22Rv1 (cell line): ENCODE results near the gene LHPP.

Source experiments
- H3K27ac ChIP-seq: fragments of 450-650 bp; 2 replicates; pipeline ENCODE4 v1.5.1; 2017
- CTCF ChIP-seq: fragments of 450-650 bp; IDR thresholded peaks from 2 replicates; pipeline ENCODE4 v1.5.1; 2017; ENCODE audit warnings: mild to moderate bottlenecking
- ZFX ChIP-seq: fragments of 450-650 bp; IDR thresholded peaks from 2 replicates; pipeline ENCODE4 v1.6.1; 2017; ENCODE audit warnings: antibody characterized with exemption, borderline replicate concordance

LHPP gene

GRCh38 chr10:124481717-124482116 is 20.1 kb downstream of the LHPP start:
- H3K27ac ChIP-seq: no peak overlapping the region

GRCh38 chr10:124482236-124482800 is 20.7 kb downstream of the LHPP start:
- H3K27ac ChIP-seq: no peak overlapping the region

More at GRCh38 chr10:124481717-124482116, 20.1 kb downstream of the LHPP start:
- TF ChIP-seq CTCF (no peak), ZFX (no peak)

GRCh38 chr10:124482876-124483275 is 21.3 kb downstream of the LHPP start:
- TF ChIP-seq CTCF (no peak), ZFX (no peak)
- no peak overlapping the region for H3K27ac ChIP-seq

More at GRCh38 chr10:124482236-124482800, 20.7 kb downstream of the LHPP start:
- no peak for TF ChIP-seq ZFX
- TF ChIP-seq CTCF: no peak

GRCh38 chr10:124484031-124484430 is 22.4 kb downstream of the LHPP start:
- H3K27ac ChIP-seq: no peak overlapping the region

GRCh38 chr10:124484661-124485060 is 23.0 kb downstream of the LHPP start:
- no peak overlapping the region for H3K27ac ChIP-seq
- TF ChIP-seq ZFX (no peak), CTCF (no peak)

More at GRCh38 chr10:124484031-124484430, 22.4 kb downstream of the LHPP start:
- no peak for TF ChIP-seq CTCF
- no peak for TF ChIP-seq ZFX

GRCh38 chr10:124486635-124487034 is 25.0 kb downstream of the LHPP start:
- no peak overlapping the region for H3K27ac ChIP-seq
- TF ChIP-seq ZFX (no peak), CTCF (no peak)

GRCh38 chr10:124491105-124491504 is 29.5 kb downstream of the LHPP start:
- H3K27ac ChIP-seq: no peak overlapping the region
- no peak for TF ChIP-seq ZFX

- H3K27ac ChIP-seq: no peak overlapping the region
- no peak for TF ChIP-seq CTCF
- no peak for TF ChIP-seq ZFX
Observed at GRCh38 chr10:124492266-124492665, 30.6 kb downstream of the LHPP start.
